ENCODE data around the gene DIAPH3.

The DIAPH3 gene

GRCh38 chr13:59665184-59665583 lies 498.5 kb downstream of the DIAPH3 start:
- TF ChIP-seq, protein P1, sequence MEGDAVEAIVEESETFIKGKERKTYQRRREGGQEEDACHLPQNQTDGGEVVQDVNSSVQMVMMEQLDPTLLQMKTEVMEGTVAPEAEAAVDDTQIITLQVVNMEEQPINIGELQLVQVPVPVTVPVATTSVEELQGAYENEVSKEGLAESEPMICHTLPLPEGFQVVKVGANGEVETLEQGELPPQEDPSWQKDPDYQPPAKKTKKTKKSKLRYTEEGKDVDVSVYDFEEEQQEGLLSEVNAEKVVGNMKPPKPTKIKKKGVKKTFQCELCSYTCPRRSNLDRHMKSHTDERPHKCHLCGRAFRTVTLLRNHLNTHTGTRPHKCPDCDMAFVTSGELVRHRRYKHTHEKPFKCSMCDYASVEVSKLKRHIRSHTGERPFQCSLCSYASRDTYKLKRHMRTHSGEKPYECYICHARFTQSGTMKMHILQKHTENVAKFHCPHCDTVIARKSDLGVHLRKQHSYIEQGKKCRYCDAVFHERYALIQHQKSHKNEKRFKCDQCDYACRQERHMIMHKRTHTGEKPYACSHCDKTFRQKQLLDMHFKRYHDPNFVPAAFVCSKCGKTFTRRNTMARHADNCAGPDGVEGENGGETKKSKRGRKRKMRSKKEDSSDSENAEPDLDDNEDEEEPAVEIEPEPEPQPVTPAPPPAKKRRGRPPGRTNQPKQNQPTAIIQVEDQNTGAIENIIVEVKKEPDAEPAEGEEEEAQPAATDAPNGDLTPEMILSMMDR (conservative IDR thresholded peaks at IDR 0.05; ENCODE audit: low read length) = no peak
- TF ChIP-seq EZH2phosphoT487 (IDR thresholded peaks at IDR 0.05; ENCODE audit: borderline replicate concordance) = no peak

DNA sequence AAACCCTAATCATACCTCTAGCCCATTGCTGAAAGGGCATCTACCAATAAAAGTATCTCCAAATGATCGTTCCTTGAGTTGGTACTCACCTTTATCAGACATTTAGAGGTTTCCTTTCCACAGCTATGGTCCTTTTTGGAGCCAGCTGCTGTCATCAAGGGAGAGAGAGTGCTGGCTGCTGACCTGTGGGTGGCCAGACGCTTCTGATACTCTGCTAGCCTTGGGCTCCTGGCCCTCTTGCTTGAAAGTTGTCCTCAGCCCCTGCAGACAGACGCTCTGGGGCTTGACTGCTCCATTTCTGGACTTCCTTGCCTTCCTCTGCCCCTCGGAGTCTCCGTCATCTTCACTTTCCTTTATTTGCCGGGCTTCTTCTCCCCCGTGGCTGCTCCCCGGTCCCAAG lies 499.1 kb downstream of the DIAPH3 start:
- Histone ChIP-seq H3K9ac (ENCODE audit: low read depth, low read length, poor library complexity, severe bottlenecking) (no peak overlapping the region), H3K36me3 (ENCODE audit: insufficient read depth, low read length) (no peaks in the 10 kb centered on the region), H3K27me3 (ENCODE audit: insufficient read depth, low read length, poor library complexity, severe bottlenecking) (no peaks in the 10 kb centered on the region), H3K9me2 (replicated peaks; ENCODE audit: low read depth, low read length) (no peaks in the 10 kb centered on the region), H3K4me3 (ENCODE audit: low read length, poor library complexity, severe bottlenecking) (no peak overlapping the region), H4K20me1 (ENCODE audit: insufficient read depth, low read length, poor library complexity, severe bottlenecking) (no peaks in the 10 kb centered on the region), H3K79me2 (ENCODE audit: insufficient read depth, low read length) (no peaks in the 10 kb centered on the region), H3K4me2 (ENCODE audit: low read depth, low read length, poor library complexity, severe bottlenecking) (no peak overlapping the region), H3K4me1 (ENCODE audit: insufficient read depth, low read length, poor library complexity, severe bottlenecking) (no peaks in the 10 kb centered on the region), H3K9me3 (ENCODE audit: insufficient read depth, low read depth, low read length) (no peaks in the 10 kb centered on the region), H2AFZ (ENCODE audit: low read length) (no peak overlapping the region), H3F3A (ENCODE audit: low read depth) (no peaks in the 10 kb centered on the region)
- TF ChIP-seq, protein P1 (conservative IDR thresholded peaks at IDR 0.05; ENCODE audit: low read length) = no peak
- TF ChIP-seq EZH2phosphoT487 (IDR thresholded peaks at IDR 0.05; ENCODE audit: borderline replicate concordance) = no peak

More at GRCh38 chr13:59665184-59665583, 498.5 kb downstream of the DIAPH3 start:
- H3K9ac ChIP-seq (ENCODE audit: low read depth, low read length, poor library complexity, severe bottlenecking) = no peak overlapping the region
- H3K9me3 ChIP-seq (ENCODE audit: insufficient read depth, low read depth, low read length) = no peaks in the 10 kb centered on the region
- no peaks in the 10 kb centered on the region for H3K4me1 ChIP-seq (ENCODE audit: insufficient read depth, low read length, poor library complexity, severe bottlenecking)
- H3K4me2 ChIP-seq (ENCODE audit: low read depth, low read length, poor library complexity, severe bottlenecking) = no peak overlapping the region
- H3K9me2 ChIP-seq (replicated peaks; ENCODE audit: low read depth, low read length) = no peaks in the 10 kb centered on the region
- no peaks in the 10 kb centered on the region for H3K36me3 ChIP-seq (ENCODE audit: insufficient read depth, low read length)
- no peaks in the 10 kb centered on the region for H3F3A ChIP-seq (ENCODE audit: low read depth)
- no peaks in the 10 kb centered on the region for H3K27me3 ChIP-seq (ENCODE audit: insufficient read depth, low read length, poor library complexity, severe bottlenecking)
- no peak overlapping the region for H3K4me3 ChIP-seq (ENCODE audit: low read length, poor library complexity, severe bottlenecking)
- H4K20me1 ChIP-seq (ENCODE audit: insufficient read depth, low read length, poor library complexity, severe bottlenecking) = no peaks in the 10 kb centered on the region
- H2AFZ ChIP-seq (ENCODE audit: low read length) = no peak overlapping the region
- H3K79me2 ChIP-seq (ENCODE audit: insufficient read depth, low read length) = no peaks in the 10 kb centered on the region

DNA sequence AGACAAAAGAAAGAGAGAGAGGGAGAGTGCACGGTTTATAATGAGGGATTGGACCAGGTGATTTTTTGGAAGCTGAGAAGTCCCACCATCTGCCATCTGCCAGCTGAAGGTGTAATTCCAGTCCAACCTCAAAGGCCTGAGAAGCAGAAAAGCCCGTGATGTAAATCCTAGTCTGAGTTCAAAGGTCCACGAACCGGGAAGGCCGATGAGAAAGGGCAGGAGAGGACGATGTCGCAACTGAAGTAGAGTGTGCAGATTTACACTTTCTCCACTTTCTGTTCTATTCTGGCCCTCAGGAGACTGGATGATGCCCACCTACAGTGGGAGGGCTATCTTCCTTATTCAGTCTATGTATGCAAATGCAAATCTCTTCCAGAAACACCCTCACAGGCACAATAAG lies 500.0 kb downstream of the DIAPH3 start:
- H3K4me1 ChIP-seq (ENCODE audit: insufficient read depth, low read length, poor library complexity, severe bottlenecking) = peaks cover 2% of the 10 kb centered on the region
- no peaks in the 10 kb centered on the region for H3F3A ChIP-seq (ENCODE audit: low read depth)
- no peak overlapping the region for H3K9ac ChIP-seq (ENCODE audit: low read depth, low read length, poor library complexity, severe bottlenecking)
- no peaks in the 10 kb centered on the region for H3K79me2 ChIP-seq (ENCODE audit: insufficient read depth, low read length)
- no peak overlapping the region for H2AFZ ChIP-seq (ENCODE audit: low read length)
- H3K9me2 ChIP-seq (replicated peaks; ENCODE audit: low read depth, low read length) = no peaks in the 10 kb centered on the region
- no peaks in the 10 kb centered on the region for H4K20me1 ChIP-seq (ENCODE audit: insufficient read depth, low read length, poor library complexity, severe bottlenecking)
- no peak overlapping the region for H3K4me2 ChIP-seq (ENCODE audit: low read depth, low read length, poor library complexity, severe bottlenecking)
- H3K36me3 ChIP-seq (ENCODE audit: insufficient read depth, low read length) = no peaks in the 10 kb centered on the region
- H3K4me3 ChIP-seq (ENCODE audit: low read length, poor library complexity, severe bottlenecking) = no peak overlapping the region
- no peaks in the 10 kb centered on the region for H3K9me3 ChIP-seq (ENCODE audit: insufficient read depth, low read depth, low read length)
- no peak for TF ChIP-seq EZH2phosphoT487 (IDR thresholded peaks at IDR 0.05; ENCODE audit: borderline replicate concordance)
- TF ChIP-seq, protein P1 (conservative IDR thresholded peaks at IDR 0.05; ENCODE audit: low read length) = no peak
- H3K27me3 ChIP-seq (ENCODE audit: insufficient read depth, low read length, poor library complexity, severe bottlenecking) = no peaks in the 10 kb centered on the region
